Neural cell (in vitro differentiated cells): ENCODE measurements around the gene HRK.

Experiments used
- POLR2AphosphoS5 ChIP-seq: IDR thresholded peaks from 2 replicates; pipeline ENCODE4 v1.6.1; 2012
- TF ChIP-seq, protein P1 (sequence below): fragments of 450-650 bp; IDR thresholded peaks from 2 replicates; pipeline ENCODE4 v1.5.1; 2014; ENCODE audit warnings: antibody characterized with exemption, mild to moderate bottlenecking, moderate library complexity; ENCODE audit not compliant: poor library complexity, severe bottlenecking

DNA sequence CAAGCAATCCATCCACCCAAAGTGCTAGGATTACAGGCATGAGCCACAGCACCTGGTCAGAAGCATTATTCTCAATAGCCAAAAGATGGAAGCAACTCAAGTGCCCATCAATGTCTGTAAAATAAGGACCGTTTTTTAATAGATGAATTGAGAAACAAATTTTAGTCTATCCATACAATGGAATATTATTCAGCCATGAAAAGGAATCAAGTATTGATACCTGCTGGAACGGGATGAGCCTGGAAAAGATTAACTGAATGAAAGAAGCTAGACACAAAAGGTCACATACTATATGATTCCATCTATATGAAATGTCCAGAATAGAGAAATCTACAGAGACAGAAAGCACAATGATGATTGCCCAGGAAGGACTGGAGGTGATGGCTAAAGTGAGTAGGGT, 20.4 kb upstream of the HRK start:
- TF ChIP-seq, protein P1, sequence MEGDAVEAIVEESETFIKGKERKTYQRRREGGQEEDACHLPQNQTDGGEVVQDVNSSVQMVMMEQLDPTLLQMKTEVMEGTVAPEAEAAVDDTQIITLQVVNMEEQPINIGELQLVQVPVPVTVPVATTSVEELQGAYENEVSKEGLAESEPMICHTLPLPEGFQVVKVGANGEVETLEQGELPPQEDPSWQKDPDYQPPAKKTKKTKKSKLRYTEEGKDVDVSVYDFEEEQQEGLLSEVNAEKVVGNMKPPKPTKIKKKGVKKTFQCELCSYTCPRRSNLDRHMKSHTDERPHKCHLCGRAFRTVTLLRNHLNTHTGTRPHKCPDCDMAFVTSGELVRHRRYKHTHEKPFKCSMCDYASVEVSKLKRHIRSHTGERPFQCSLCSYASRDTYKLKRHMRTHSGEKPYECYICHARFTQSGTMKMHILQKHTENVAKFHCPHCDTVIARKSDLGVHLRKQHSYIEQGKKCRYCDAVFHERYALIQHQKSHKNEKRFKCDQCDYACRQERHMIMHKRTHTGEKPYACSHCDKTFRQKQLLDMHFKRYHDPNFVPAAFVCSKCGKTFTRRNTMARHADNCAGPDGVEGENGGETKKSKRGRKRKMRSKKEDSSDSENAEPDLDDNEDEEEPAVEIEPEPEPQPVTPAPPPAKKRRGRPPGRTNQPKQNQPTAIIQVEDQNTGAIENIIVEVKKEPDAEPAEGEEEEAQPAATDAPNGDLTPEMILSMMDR = no peak
- TF ChIP-seq POLR2AphosphoS5 = no peak
